HepG2 (cell line): ENCODE results near the gene UBE2O. TPM values are rescaled to one million over a fixed set of nuclear protein-coding genes. Genes with fewer than 3 reads are reported as not detected.

Experiments used
- AGO2 ChIP-seq: fragments of 200-400 bp; formaldehyde crosslinking; optimal IDR thresholded peaks from 2 replicates; pipeline ENCODE3; 2017; ENCODE audit warnings: mild to moderate bottlenecking, low read depth, low read length, moderate library complexity
- AHDC1 ChIP-seq: sonication (generic); formaldehyde crosslinking; IDR thresholded peaks from 2 replicates; pipeline ENCODE4 v1.5.1; 2020; ENCODE audit warnings: mild to moderate bottlenecking, missing genetic modification reagents, borderline replicate concordance
- BHLHE40 ChIP-seq: IDR thresholded peaks from 2 replicates; pipeline ENCODE4 v1.6.1; 2011; ENCODE audit warnings: low read length, improper control_type of control experiment
- DRAP1 ChIP-seq: IDR thresholded peaks from 2 replicates; pipeline ENCODE4 v1.6.1; 2016; ENCODE audit warnings: missing genetic modification reagents, missing compliant biosample characterization
- ELF1 ChIP-seq: sonication (generic); formaldehyde crosslinking; IDR thresholded peaks from 2 replicates; pipeline ENCODE4 v1.4.0; 2020; ENCODE audit warnings: missing genetic modification reagents
- EP300 ChIP-seq, 3 experiments: sonication (generic) in 1 of 3; formaldehyde crosslinking in 1 of 3; IDR thresholded peaks; 2 replicates each; pipeline versions ENCODE4 v1.5.1 to v1.6.1; 2011 to 2020; ENCODE audit warnings: low read depth in 2 of 3, low read length in 2 of 3, borderline replicate concordance in 1 of 3, improper control_type of control experiment in 1 of 3, mild to moderate bottlenecking in 1 of 3, missing genetic modification reagents in 1 of 3, moderate library complexity in 1 of 3
- HDAC1 ChIP-seq: sonication (generic); formaldehyde crosslinking; IDR thresholded peaks from 2 replicates; pipeline ENCODE4 v1.5.1; 2020; ENCODE audit warnings: mild to moderate bottlenecking, missing genetic modification reagents
- HOXD1 ChIP-seq: sonication (generic); formaldehyde crosslinking; IDR thresholded peaks from 2 replicates; pipeline ENCODE4 v1.5.0; 2020; ENCODE audit warnings: missing genetic modification reagents
- MEIS2 ChIP-seq: sonication (generic); formaldehyde crosslinking; IDR thresholded peaks from 2 replicates; pipeline ENCODE4 v1.9.0; 2021; ENCODE audit warnings: mild to moderate bottlenecking, missing genetic modification reagents
- MXI1 ChIP-seq: IDR thresholded peaks from 3 replicates; pipeline ENCODE4 v1.6.1; 2012; ENCODE audit warnings: low read depth, low read length, inconsistent platforms, borderline replicate concordance
- PPARG ChIP-seq: conservative IDR thresholded peaks from 2 replicates; pipeline ENCODE4 v1.6.1; 2016; ENCODE audit warnings: missing biosample characterization, missing genetic modification reagents
- SALL1 ChIP-seq: sonication (generic); formaldehyde crosslinking; IDR thresholded peaks from 2 replicates; pipeline ENCODE4 v1.8.0; 2022; ENCODE audit warnings: mild to moderate bottlenecking, missing genetic modification reagents
- SOX13 ChIP-seq, 3 experiments: fragments of 450-650 bp in 1 of 3; sonication (generic) in 1 of 3; formaldehyde crosslinking in 1 of 3; IDR thresholded peaks in 2 of 3; conservative IDR thresholded peaks in 1 of 3; 2 replicates each; pipeline versions ENCODE4 v1.5.0 to v1.6.1; 2016 to 2020; ENCODE audit warnings: antibody characterized with exemption in 1 of 3, mild to moderate bottlenecking in 1 of 3, missing compliant biosample characterization in 1 of 3, missing genetic modification reagents in 1 of 3, moderate library complexity in 1 of 3
- TOPORS ChIP-seq: sonication (generic); formaldehyde crosslinking; IDR thresholded peaks from 2 replicates; pipeline ENCODE4 v1.8.0; 2023; ENCODE audit warnings: mild to moderate bottlenecking, missing genetic modification reagents
- ZNF121 ChIP-seq: sonication (generic); formaldehyde crosslinking; IDR thresholded peaks from 2 replicates; pipeline ENCODE4 v1.5.0; 2020; ENCODE audit warnings: mild to moderate bottlenecking, missing genetic modification reagents
- ZNF17 ChIP-seq: sonication (generic); formaldehyde crosslinking; IDR thresholded peaks from 2 replicates; pipeline ENCODE4 v1.5.0; 2020; ENCODE audit warnings: mild to moderate bottlenecking, missing genetic modification reagents
- ZNF275 ChIP-seq: sonication (generic); formaldehyde crosslinking; IDR thresholded peaks from 2 replicates; pipeline ENCODE4 v1.8.0; 2022; ENCODE audit warnings: missing genetic modification reagents, mild to moderate bottlenecking, inconsistent platforms, borderline replicate concordance
- ZNF790 ChIP-seq: sonication (generic); formaldehyde crosslinking; IDR thresholded peaks from 2 replicates; pipeline ENCODE4 v1.8.0; 2022; ENCODE audit warnings: missing genetic modification reagents, mild to moderate bottlenecking, borderline replicate concordance
- ZNF839 ChIP-seq: sonication (generic); formaldehyde crosslinking; IDR thresholded peaks from 2 replicates; pipeline ENCODE4 v1.4.0; 2020; ENCODE audit warnings: missing genetic modification reagents, mild to moderate bottlenecking, borderline replicate concordance
- ZSCAN20 ChIP-seq: sonication (generic); formaldehyde crosslinking; IDR thresholded peaks from 2 replicates; pipeline ENCODE4 v1.4.0; 2020; ENCODE audit warnings: missing genetic modification reagents, mild to moderate bottlenecking, borderline replicate concordance
- polyA plus RNA-seq, 8 experiments: library from polyadenylated mRNA; depleted of rRNA in 3 of 8; stranded (reverse) in 7 of 8; unstranded in 1 of 8; fragments of >200 nt; fragmentation: Illumina TruSeq in 4 of 8; extraction: Trizol in 4 of 8; gene quantifications; 2 replicates each; pipeline versions ENCODE4 v1.2.1 to v1.2.3, GENCODE V29; 2011 to 2016; ENCODE audit warnings: low read depth in 4 of 8, missing spikeins in 1 of 8, mixed read lengths in 1 of 8; ENCODE audit not compliant: insufficient read depth in 1 of 8
- total RNA-seq, 5 experiments: library from RNA; depleted of rRNA; stranded (reverse); fragments of >200 nt; fragmentation: Illumina TruSeq; extraction: Trizol; gene quantifications; 2 replicates each; pipeline ENCODE4 v1.2.3, GENCODE V29; 2016; ENCODE audit warnings: low read depth in 1 of 5

UBE2O gene
- total and polyA plus RNA-seq, 2 of the 13 experiments (the other 11 are each of a cell fraction or from before 2014, with no cell fraction given), result 21.5 to 23.5 TPM

DNA sequence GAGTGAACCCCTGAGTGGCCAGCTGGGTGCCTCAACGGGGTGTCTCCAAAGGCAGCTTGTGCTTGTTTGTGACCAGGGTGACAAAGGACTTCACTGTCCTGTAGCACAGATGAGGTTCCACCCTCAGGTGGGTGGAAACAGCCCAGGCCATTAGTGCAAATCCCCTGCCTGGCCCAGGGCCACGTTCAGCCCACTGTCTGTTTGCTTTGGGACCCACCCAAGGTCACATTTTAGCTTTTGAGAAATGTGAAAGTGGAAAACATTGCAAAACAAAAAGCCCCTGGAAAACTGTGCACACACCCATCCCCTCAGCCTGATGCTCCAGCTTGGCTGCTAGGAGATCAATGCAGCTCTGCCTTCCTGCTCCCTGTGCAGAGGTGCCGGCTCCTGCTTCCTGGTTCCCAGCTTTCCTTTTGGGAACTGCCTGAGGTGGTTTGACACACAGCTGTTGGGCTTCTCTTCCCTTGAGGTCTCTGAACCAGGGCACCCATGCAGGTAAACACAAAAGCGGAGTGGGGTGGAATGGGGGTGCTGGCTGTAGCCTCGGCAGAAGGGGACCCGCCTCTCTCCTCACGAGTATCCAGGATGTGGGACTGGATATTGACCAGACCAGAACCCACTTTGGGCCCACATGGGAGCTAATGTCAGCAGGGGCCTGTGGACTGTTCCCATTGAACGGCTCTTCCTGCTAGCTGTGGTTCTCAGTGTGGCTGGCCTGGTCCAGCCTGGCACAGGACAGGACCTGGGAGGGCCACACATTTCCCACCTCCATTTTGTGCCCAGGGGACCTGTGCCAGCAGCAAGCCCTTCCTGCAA, 76.4 kb downstream of the UBE2O start (continued):
- peak; percentile 46; the same call in 1 of the 2 replicates for TF ChIP-seq AHDC1 (CRISPR knock-in tag)
- peak; percentile 96 for TF ChIP-seq DRAP1 (CRISPR knock-in tag)
- peak; percentile 74 for TF ChIP-seq AGO2
- TF ChIP-seq SOX13 (IDR thresholded peaks at IDR 0.05), result no peak
- TF ChIP-seq SOX13 (CRISPR knock-in tag; conservative IDR thresholded peaks at IDR 0.05 in 1 of 2, IDR thresholded peaks at IDR 0.05 in 1 of 2), result peak in 1 of 2 experiments; percentile 95; a peak in 2 of 4 replicates
- TF ChIP-seq TOPORS (CRISPR knock-in tag), result 0 out of 2 replicates have a peak, but pooled peaks have one; percentile 29
- no peak for TF ChIP-seq BHLHE40
- peak; percentile 86 for TF ChIP-seq ZNF121 (CRISPR knock-in tag)
- peak; percentile 91; the same call in 1 of the 2 replicates for TF ChIP-seq PPARG (CRISPR knock-in tag)
- peak; percentile 97 for TF ChIP-seq SALL1 (CRISPR knock-in tag)
- TF ChIP-seq MXI1, result peak; percentile 29; the same call in 1 of the 3 replicates
- 0 out of 2 replicates have a peak, but pooled peaks have one; percentile 49 for TF ChIP-seq ZNF839
- TF ChIP-seq ZNF17, result no peak
- 0 out of 2 replicates have a peak, but pooled peaks have one; percentile 35 for TF ChIP-seq MEIS2 (CRISPR knock-in tag)
- peak; percentile 89 for TF ChIP-seq ELF1
- peak; percentile 88; the same call in 1 of the 2 replicates for TF ChIP-seq ZNF275 (CRISPR knock-in tag)
- TF ChIP-seq ZNF790, result 0 out of 2 replicates have a peak, but pooled peaks have one; percentile 30
- TF ChIP-seq ZSCAN20, result 0 out of 2 replicates have a peak, but pooled peaks have one; percentile 71
- peak; percentile 94 for TF ChIP-seq HDAC1 (CRISPR knock-in tag)
- peak; percentile 76; the same call in 1 of the 2 replicates for TF ChIP-seq HOXD1
- peak; percentile 83 to 97; a peak in 3 of 4 replicates for TF ChIP-seq EP300 (IDR thresholded peaks at IDR 0.05; ENCODE audit: low read depth in 2 of 2, low read length in 2 of 2)
- TF ChIP-seq EP300 (CRISPR knock-in tag; IDR thresholded peaks at IDR 0.05; ENCODE audit: borderline replicate concordance), result peak; percentile 92
